ENCODE measurements around the gene DOCK6.
A peak's percentile ranks its signal among the peaks of the same experiment; 100 is the strongest.

Gene DOCK6

GRCh38 chr19:11265177-11265784 is 3.0 kb upstream of the DOCK6 start:
- Histone ChIP-seq H3K27ac (no peak overlapping the region), H3K27me3 (replicated peaks) (no peaks in the 10 kb centered on the region)
- DNase-seq: no peak

GRCh38 chr19:11264452-11265176 is 2.3 kb upstream of the DOCK6 start:
- Histone ChIP-seq H3K27ac (no peak overlapping the region), H3K4me3 (ENCODE audit: low read depth, low read length) (no peak overlapping the region), H3K36me3 (replicated peaks) (no peaks in the 10 kb centered on the region), H3K27me3 (replicated peaks) (no peaks in the 10 kb centered on the region)
- TF ChIP-seq CTCF (IDR thresholded peaks at IDR 0.05; ENCODE audit: low read depth, low read length, missing control alignments): no peak
- no peak for DNase-seq
- in situ Hi-C loops (cut with HindIII; ENCODE audit: low pct_ligation_motif_present, low sequenced_read_pairs): no loop called here

More at GRCh38 chr19:11265177-11265784, 3.0 kb upstream of the DOCK6 start:
- in situ Hi-C loops (cut with HindIII; ENCODE audit: low pct_ligation_motif_present, low sequenced_read_pairs): no loop called here
- H3K36me3 ChIP-seq (replicated peaks): no peaks in the 10 kb centered on the region
- H3K4me3 ChIP-seq (ENCODE audit: low read depth, low read length): no peak overlapping the region
- no peak for TF ChIP-seq CTCF (IDR thresholded peaks at IDR 0.05; ENCODE audit: low read depth, low read length, missing control alignments)

GRCh38 chr19:11263726-11264125 is 1.4 kb upstream of the DOCK6 start:
- no peak for TF ChIP-seq CTCF (IDR thresholded peaks at IDR 0.05; ENCODE audit: low read depth, low read length, missing control alignments)
- no peak overlapping the region for H3K4me3 ChIP-seq (ENCODE audit: low read depth, low read length)
- H3K36me3 ChIP-seq (replicated peaks): no peaks in the 10 kb centered on the region
- H3K27me3 ChIP-seq (replicated peaks): no peaks in the 10 kb centered on the region
- no peak overlapping the region for H3K27ac ChIP-seq
- in situ Hi-C loops (cut with HindIII; ENCODE audit: low pct_ligation_motif_present, low sequenced_read_pairs): no loop called here
- no peak for DNase-seq

GRCh38 chr19:11261431-11261970 is 823 bp downstream of the DOCK6 start:
- Histone ChIP-seq H3K36me3 (replicated peaks) (no peaks in the 10 kb centered on the region), H3K27ac (no peak overlapping the region), H3K27me3 (replicated peaks) (no peaks in the 10 kb centered on the region), H3K4me3 (ENCODE audit: low read depth, low read length) (peak overlapping the region; percentile 68)
- no peak for TF ChIP-seq CTCF (IDR thresholded peaks at IDR 0.05; ENCODE audit: low read depth, low read length, missing control alignments)
- in situ Hi-C loops (cut with HindIII; ENCODE audit: low pct_ligation_motif_present, low sequenced_read_pairs): no loop called here
- DNase-seq: no peak

- no peak for DNase-seq
- Histone ChIP-seq H3K27ac (no peak overlapping the region), H3K4me3 (ENCODE audit: low read depth, low read length) (no peak overlapping the region), H3K27me3 (replicated peaks) (no peaks in the 10 kb centered on the region), H3K36me3 (replicated peaks) (no peaks in the 10 kb centered on the region)
- in situ Hi-C loops (cut with HindIII; ENCODE audit: low pct_ligation_motif_present, low sequenced_read_pairs): no loop called here
- TF ChIP-seq CTCF (IDR thresholded peaks at IDR 0.05; ENCODE audit: low read depth, low read length, missing control alignments): no peak
Measured at GRCh38 chr19:11260996-11261395, 1.3 kb downstream of the DOCK6 start.

All from brain microvascular endothelial cell (primary cell).